T-helper 2 cell (primary cell): Measurements from ENCODE around the gene CACNA2D2.

Source experiments
- DNase-seq, 5 experiments: peaks; one replicate each; pipeline versions ENCODE4 v3.0.0 to v3.0.0-alpha.2; 2012 to 2022

The CACNA2D2 gene

GRCh38 chr3:50425911-50426310, 77.5 kb downstream of the CACNA2D2 start:
- no peak for DNase-seq

- no peak for DNase-seq
Observed at GRCh38 chr3:50423543-50423942, 79.9 kb downstream of the CACNA2D2 start.

GRCh38 chr3:50422153-50422552, 81.3 kb downstream of the CACNA2D2 start:
- no peak for DNase-seq

GRCh38 chr3:50419595-50420370, 83.7 kb downstream of the CACNA2D2 start:
- no peak for DNase-seq

GRCh38 chr3:50418850-50419249, 84.6 kb downstream of the CACNA2D2 start:
- DNase-seq = no peak

- no peak for DNase-seq
Observed at GRCh38 chr3:50417637-50418033, 85.8 kb downstream of the CACNA2D2 start.

GRCh38 chr3:50416736-50417636, 86.4 kb downstream of the CACNA2D2 start:
- no peak for DNase-seq

GRCh38 chr3:50415816-50416215, 87.6 kb downstream of the CACNA2D2 start:
- DNase-seq = no peak

GRCh38 chr3:50415061-50415460, 88.4 kb downstream of the CACNA2D2 start:
- DNase-seq = no peak

GRCh38 chr3:50414616-50415015, 88.8 kb downstream of the CACNA2D2 start:
- DNase-seq = no peak

GRCh38 chr3:50412231-50412754, 91.1 kb downstream of the CACNA2D2 start:
- DNase-seq = no peak

GRCh38 chr3:50411229-50411628, 92.2 kb downstream of the CACNA2D2 start:
- DNase-seq = no peak

GRCh38 chr3:50410608-50411139, 92.8 kb downstream of the CACNA2D2 start:
- DNase-seq = no peak

- DNase-seq = no peak
Observed at GRCh38 chr3:50410185-50410584, 93.2 kb downstream of the CACNA2D2 start.

- no peak for DNase-seq
Observed at GRCh38 chr3:50408443-50408944, 94.9 kb downstream of the CACNA2D2 start.

- no peak for DNase-seq
Observed at GRCh38 chr3:50406487-50406886, 96.9 kb downstream of the CACNA2D2 start.

- peak in 1 of 5 experiments; percentile 32 for DNase-seq
Observed at GRCh38 chr3:50405249-50405648, 98.2 kb downstream of the CACNA2D2 start.

- no peak for DNase-seq
Observed at GRCh38 chr3:50401978-50402595, 101.3 kb downstream of the CACNA2D2 start.

GRCh38 chr3:50396502-50396901, 106.9 kb downstream of the CACNA2D2 start:
- DNase-seq = no peak

- no peak for DNase-seq
Observed at GRCh38 chr3:50395070-50395860, 108.2 kb downstream of the CACNA2D2 start.

GRCh38 chr3:50393061-50393460, 110.4 kb downstream of the CACNA2D2 start:
- no peak for DNase-seq
